Suprapubic skin (tissue), 4 donors: ENCODE results near the gene CCDC14. TPM values are rescaled to one million over a fixed set of nuclear protein-coding genes. Genes with fewer than 3 reads are reported as not detected.

Experiments
- DNase-seq, 2 donors: peaks; one replicate each; pipeline ENCODE4 v3.0.0-alpha.2; 2019; ENCODE audit warnings: low spot score in 2 of 2
- H3K27ac ChIP-seq: fragments of 200-600 bp; sonication (generic); one replicate; pipeline ENCODE4 v1.5.1; 2019
- H3K27me3 ChIP-seq: fragments of 200-600 bp; sonication (generic); one replicate; pipeline ENCODE4 v1.5.1; 2019
- H3K36me3 ChIP-seq: fragments of 200-600 bp; sonication (generic); one replicate; pipeline ENCODE4 v1.5.1; 2019
- H3K4me1 ChIP-seq: fragments of 200-600 bp; sonication (generic); one replicate; pipeline ENCODE4 v1.5.1; 2019
- H3K4me3 ChIP-seq: fragments of 200-600 bp; sonication (generic); one replicate; pipeline ENCODE4 v1.5.1; 2019; ENCODE audit warnings: mild to moderate bottlenecking
- H3K9me3 ChIP-seq: fragments of 200-600 bp; sonication (generic); one replicate; pipeline ENCODE4 v1.5.1; 2019
- CTCF ChIP-seq, 2 donors: fragments of 200-600 bp in 1 of 2; fragments of 450-650 bp in 1 of 2; sonication (generic) in 1 of 2; IDR thresholded peaks; one replicate each; pipeline ENCODE4 v1.5.1; 2016 to 2019; ENCODE audit warnings: antibody characterized with exemption in 2 of 2, mild to moderate bottlenecking in 1 of 2, moderate library complexity in 1 of 2
- EP300 ChIP-seq: sonication (generic); formaldehyde crosslinking; IDR thresholded peaks from one replicate; pipeline ENCODE4 v1.6.1; 2017; ENCODE audit warnings: antibody characterized with exemption
- POLR2A ChIP-seq, 2 donors: fragments of 450-650 bp; IDR thresholded peaks; one replicate each; pipeline ENCODE4 v1.6.1; 2017; ENCODE audit warnings: antibody characterized with exemption in 2 of 2, mild to moderate bottlenecking in 2 of 2, moderate library complexity in 2 of 2
- POLR2AphosphoS5 ChIP-seq, 3 donors: sonication (generic); formaldehyde crosslinking; IDR thresholded peaks; one replicate each; pipeline ENCODE4 v1.6.1; 2017; ENCODE audit warnings: antibody characterized with exemption in 3 of 3
- WGBS: methylation state at CpG from one replicate; pipeline ENCODE4 v1.1.5; 2018; 5-methylcytosine and 5-hydroxymethylcytosine counted together
- total RNA-seq, 4 donors: library from RNA; depleted of rRNA; stranded (reverse); fragments of >200 nt; gene quantifications; one replicate each; pipeline ENCODE4 v1.1.0, GENCODE V29; 2016

The CCDC14 gene
- total RNA-seq, 4 donors from 2014 or later: 10.8 to 73.5 (median 28.0) TPM

DNA sequence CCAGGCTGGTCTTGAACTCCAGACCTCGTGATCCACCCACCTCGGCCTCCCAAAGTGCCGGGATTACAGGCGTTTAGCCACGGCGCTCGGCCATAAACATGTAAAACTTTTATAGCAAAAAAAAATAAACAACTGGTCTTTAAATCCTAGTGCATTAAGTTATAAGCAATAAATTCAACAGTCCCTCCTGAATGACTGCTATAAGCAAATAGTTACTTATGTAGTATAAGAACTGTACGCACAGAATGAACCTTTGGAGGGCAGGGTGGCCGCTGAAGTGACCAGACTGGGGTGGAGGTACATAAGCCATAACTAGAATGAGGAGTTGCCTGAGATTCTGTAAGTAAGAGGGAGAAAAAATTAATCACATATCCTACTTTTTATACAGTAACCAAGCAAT is 12.6 kb downstream of the CCDC14 start:
- Histone ChIP-seq H3K27me3 (no peaks in the 10 kb centered on the region), H3K36me3 (peaks cover 49% of the 10 kb centered on the region), H3K27ac (no peak overlapping the region)

GRCh38 chr3:123947482-123947881 is 13.5 kb downstream of the CCDC14 start:
- TF ChIP-seq EP300 (no peak), CTCF (IDR thresholded peaks at IDR 0.05) (no peak), POLR2A (IDR thresholded peaks at IDR 0.05) (no peak), POLR2AphosphoS5 (IDR thresholded peaks at IDR 0.05) (no peak)
- peaks cover 48% of the 10 kb centered on the region for H3K36me3 ChIP-seq

More for the DNA sequence above, 12.6 kb downstream of the CCDC14 start:
- Histone ChIP-seq H3K4me3 (no peak overlapping the region), H3K4me1 (peaks cover 3% of the 10 kb centered on the region), H3K9me3 (no peaks in the 10 kb centered on the region)
- DNase-seq: no peak
- TF ChIP-seq EP300: no peak
- no peak for TF ChIP-seq POLR2A (IDR thresholded peaks at IDR 0.05)
- no peak for TF ChIP-seq CTCF (IDR thresholded peaks at IDR 0.05)
- 96% methylated on average over 9 of the region's 9 CpGs for WGBS

DNA sequence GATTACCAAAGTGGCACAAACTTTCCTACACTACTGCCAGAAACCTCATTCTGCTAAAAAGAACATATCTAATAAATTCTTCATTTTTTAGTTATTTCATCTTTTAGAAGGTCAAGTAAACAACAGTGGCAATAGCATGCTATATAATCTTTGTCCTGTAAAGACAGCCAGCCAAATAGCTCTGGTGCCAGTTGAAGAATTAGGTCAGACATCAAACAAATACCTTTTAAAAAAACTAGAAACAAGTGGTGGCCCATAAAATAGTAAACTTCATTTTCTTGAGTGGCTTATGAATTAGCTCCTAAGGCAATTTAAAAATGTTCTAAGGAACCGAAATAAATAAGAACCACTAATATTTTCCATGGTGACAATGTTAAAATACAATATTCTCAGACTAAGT is 19.5 kb downstream of the CCDC14 start:
- TF ChIP-seq EP300 (no peak), CTCF (IDR thresholded peaks at IDR 0.05) (no peak), POLR2AphosphoS5 (IDR thresholded peaks at IDR 0.05) (no peak), POLR2A (IDR thresholded peaks at IDR 0.05) (no peak)
- Histone ChIP-seq H3K4me1 (no peaks in the 10 kb centered on the region), H3K9me3 (no peaks in the 10 kb centered on the region), H3K4me3 (no peak overlapping the region), H3K27ac (no peak overlapping the region), H3K27me3 (no peaks in the 10 kb centered on the region), H3K36me3 (peaks cover 30% of the 10 kb centered on the region)
- 59% methylated on average over 1 of the region's 1 CpG for WGBS
- no peak for DNase-seq

More at GRCh38 chr3:123947482-123947881, 13.5 kb downstream of the CCDC14 start:
- no peaks in the 10 kb centered on the region for H3K27me3 ChIP-seq
- H3K4me3 ChIP-seq: no peak overlapping the region
- H3K27ac ChIP-seq: no peak overlapping the region
- peaks cover 3% of the 10 kb centered on the region for H3K4me1 ChIP-seq
- no peaks in the 10 kb centered on the region for H3K9me3 ChIP-seq
- no peak for DNase-seq

DNA sequence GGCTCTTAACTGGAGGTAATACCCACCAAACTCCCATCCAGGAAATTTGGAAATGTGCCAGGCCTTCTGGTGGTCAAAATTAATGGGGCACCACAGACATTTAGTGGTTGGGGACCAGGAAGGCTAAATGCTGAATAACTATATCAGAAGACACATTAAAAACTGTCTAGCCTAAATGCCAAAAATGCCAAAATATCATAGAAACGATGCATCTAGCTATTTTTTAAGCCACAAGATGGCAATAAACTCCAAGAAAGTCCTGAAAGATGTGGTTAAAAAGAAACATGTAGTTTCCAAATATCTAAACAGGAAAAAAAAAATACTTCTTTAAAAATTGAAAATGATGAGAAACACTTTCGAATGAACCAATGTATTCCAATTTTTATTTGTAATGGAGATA is 19.9 kb downstream of the CCDC14 start:
- Histone ChIP-seq H3K36me3 (peaks cover 28% of the 10 kb centered on the region), H3K27me3 (no peaks in the 10 kb centered on the region), H3K27ac (no peak overlapping the region), H3K9me3 (no peaks in the 10 kb centered on the region), H3K4me3 (no peak overlapping the region), H3K4me1 (no peaks in the 10 kb centered on the region)
- 55% methylated on average over 2 of the region's 2 CpGs for WGBS
- no peak for DNase-seq
- TF ChIP-seq POLR2A (IDR thresholded peaks at IDR 0.05) (no peak), CTCF (IDR thresholded peaks at IDR 0.05) (no peak), EP300 (no peak), POLR2AphosphoS5 (IDR thresholded peaks at IDR 0.05) (no peak)

DNA sequence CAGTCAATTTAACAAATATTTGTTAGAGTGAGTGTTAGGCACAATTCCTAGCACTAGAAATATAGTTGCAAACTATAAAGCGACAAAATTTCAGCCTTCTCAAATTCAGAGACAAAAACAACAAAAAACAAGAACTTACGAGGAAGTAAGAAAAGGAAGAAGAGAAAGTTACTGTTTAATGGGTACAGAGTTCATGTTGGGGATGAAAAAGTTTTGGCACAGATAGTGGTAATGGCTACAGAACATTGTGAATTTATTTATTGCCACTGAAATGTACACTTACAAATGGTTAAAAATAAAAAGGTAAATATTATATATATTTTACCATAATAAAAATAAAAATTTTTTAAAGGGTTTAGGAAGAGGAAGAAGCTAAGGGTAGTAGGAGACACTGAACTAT is 21.3 kb downstream of the CCDC14 start:
- Histone ChIP-seq H3K27me3 (no peaks in the 10 kb centered on the region), H3K9me3 (no peaks in the 10 kb centered on the region), H3K4me3 (no peak overlapping the region), H3K36me3 (peaks cover 28% of the 10 kb centered on the region), H3K4me1 (no peaks in the 10 kb centered on the region), H3K27ac (no peak overlapping the region)
- WGBS: 94% methylated on average over 2 of the region's 2 CpGs
- DNase-seq: no peak
- TF ChIP-seq EP300: no peak
- no peak for TF ChIP-seq CTCF (IDR thresholded peaks at IDR 0.05)
- TF ChIP-seq POLR2A (IDR thresholded peaks at IDR 0.05): no peak
- TF ChIP-seq POLR2AphosphoS5 (IDR thresholded peaks at IDR 0.05): no peak
